ENCODE measurements around the gene CHPT1. TPM values are rescaled to one million over a fixed set of nuclear protein-coding genes. Genes with fewer than 3 reads are reported as not detected.

Gene CHPT1
- total and polyA plus RNA-seq, 2 of the 13 experiments (the other 11 are each of a cell fraction or from before 2014, with no cell fraction given) = 117 to 178 TPM

DNA sequence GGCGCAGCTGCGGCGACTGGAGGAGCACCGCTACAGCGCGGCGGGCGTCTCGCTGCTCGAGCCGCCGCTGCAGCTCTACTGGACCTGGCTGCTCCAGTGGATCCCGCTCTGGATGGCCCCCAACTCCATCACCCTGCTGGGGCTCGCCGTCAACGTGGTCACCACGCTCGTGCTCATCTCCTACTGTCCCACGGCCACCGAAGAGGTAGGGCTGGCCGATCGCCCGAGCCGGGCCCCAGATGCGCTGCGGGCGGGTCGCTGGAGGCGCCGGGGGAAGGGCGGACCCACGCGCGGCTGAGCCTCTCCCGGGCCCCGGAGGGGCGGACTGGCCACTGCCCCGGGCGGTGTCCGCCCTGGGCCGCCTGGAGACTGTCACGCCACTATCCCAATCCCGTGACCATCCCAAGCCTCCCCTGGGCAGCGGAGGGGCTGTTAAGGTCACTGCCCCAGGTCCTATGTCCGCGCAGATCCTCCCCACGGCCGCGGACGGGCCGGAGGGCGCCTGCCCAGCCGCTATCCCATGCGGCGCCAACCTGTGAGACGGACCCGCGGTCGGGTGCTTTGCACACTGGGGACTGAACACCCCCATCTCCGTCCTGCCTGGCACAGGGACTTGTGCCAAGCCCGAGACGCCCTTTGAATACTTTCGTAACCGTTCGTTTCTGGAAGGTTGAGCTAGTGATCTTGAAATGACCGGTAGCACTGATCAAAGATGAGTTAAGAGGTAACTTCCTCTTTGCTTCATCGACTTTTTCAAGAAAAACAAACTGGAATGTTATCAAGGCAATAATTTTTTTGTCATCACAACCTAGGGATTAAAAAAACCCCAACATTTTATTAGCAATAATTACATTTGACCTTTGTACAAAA lies 725 bp downstream of the CHPT1 start (continued):
- TF ChIP-seq, protein P1, sequence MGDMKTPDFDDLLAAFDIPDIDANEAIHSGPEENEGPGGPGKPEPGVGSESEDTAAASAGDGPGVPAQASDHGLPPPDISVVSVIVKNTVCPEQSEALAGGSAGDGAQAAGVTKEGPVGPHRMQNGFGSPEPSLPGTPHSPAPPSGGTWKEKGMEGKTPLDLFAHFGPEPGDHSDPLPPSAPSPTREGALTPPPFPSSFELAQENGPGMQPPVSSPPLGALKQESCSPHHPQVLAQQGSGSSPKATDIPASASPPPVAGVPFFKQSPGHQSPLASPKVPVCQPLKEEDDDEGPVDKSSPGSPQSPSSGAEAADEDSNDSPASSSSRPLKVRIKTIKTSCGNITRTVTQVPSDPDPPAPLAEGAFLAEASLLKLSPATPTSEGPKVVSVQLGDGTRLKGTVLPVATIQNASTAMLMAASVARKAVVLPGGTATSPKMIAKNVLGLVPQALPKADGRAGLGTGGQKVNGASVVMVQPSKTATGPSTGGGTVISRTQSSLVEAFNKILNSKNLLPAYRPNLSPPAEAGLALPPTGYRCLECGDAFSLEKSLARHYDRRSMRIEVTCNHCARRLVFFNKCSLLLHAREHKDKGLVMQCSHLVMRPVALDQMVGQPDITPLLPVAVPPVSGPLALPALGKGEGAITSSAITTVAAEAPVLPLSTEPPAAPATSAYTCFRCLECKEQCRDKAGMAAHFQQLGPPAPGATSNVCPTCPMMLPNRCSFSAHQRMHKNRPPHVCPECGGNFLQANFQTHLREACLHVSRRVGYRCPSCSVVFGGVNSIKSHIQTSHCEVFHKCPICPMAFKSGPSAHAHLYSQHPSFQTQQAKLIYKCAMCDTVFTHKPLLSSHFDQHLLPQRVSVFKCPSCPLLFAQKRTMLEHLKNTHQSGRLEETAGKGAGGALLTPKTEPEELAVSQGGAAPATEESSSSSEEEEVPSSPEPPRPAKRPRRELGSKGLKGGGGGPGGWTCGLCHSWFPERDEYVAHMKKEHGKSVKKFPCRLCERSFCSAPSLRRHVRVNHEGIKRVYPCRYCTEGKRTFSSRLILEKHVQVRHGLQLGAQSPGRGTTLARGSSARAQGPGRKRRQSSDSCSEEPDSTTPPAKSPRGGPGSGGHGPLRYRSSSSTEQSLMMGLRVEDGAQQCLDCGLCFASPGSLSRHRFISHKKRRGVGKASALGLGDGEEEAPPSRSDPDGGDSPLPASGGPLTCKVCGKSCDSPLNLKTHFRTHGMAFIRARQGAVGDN (CRISPR knock-in tag; IDR thresholded peaks at IDR 0.05) = peak; percentile 72
- TF ChIP-seq ZFP1 (CRISPR knock-in tag; IDR thresholded peaks at IDR 0.05) = no peak
- no peak for TF ChIP-seq ZNF768 (CRISPR knock-in tag; IDR thresholded peaks at IDR 0.05)
- TF ChIP-seq YEATS2 (CRISPR knock-in tag; IDR thresholded peaks at IDR 0.05; ENCODE audit: borderline replicate concordance) = no peak
- no peak for TF ChIP-seq CHCHD3 (CRISPR knock-in tag; IDR thresholded peaks at IDR 0.05)
- TF ChIP-seq HCFC1 (IDR thresholded peaks at IDR 0.05; ENCODE audit: low read depth, low read length) = no peak
- peak; percentile 46; the same call in 1 of the 2 replicates for TF ChIP-seq SP4 (CRISPR knock-in tag; IDR thresholded peaks at IDR 0.05)
- no peak; the same call in 1 of the 2 replicates for TF ChIP-seq ISL2 (CRISPR knock-in tag; IDR thresholded peaks at IDR 0.05)
- peak; percentile 75 for TF ChIP-seq RBM22 (optimal IDR thresholded peaks at IDR 0.05; ENCODE audit: low read length)
- TF ChIP-seq ZNF496 (CRISPR knock-in tag; IDR thresholded peaks at IDR 0.05; ENCODE audit: insufficient replicate concordance) = no peak
- TF ChIP-seq, protein P2, sequence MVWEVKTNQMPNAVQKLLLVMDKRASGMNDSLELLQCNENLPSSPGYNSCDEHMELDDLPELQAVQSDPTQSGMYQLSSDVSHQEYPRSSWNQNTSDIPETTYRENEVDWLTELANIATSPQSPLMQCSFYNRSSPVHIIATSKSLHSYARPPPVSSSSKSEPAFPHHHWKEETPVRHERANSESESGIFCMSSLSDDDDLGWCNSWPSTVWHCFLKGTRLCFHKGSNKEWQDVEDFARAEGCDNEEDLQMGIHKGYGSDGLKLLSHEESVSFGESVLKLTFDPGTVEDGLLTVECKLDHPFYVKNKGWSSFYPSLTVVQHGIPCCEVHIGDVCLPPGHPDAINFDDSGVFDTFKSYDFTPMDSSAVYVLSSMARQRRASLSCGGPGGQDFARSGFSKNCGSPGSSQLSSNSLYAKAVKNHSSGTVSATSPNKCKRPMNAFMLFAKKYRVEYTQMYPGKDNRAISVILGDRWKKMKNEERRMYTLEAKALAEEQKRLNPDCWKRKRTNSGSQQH (CRISPR knock-in tag; IDR thresholded peaks at IDR 0.05; ENCODE audit: low read depth) = no peak
- TF ChIP-seq GABPA (IDR thresholded peaks at IDR 0.05; ENCODE audit: low read depth, low read length) = no peak
- TF ChIP-seq GABPA (CRISPR knock-in tag; IDR thresholded peaks at IDR 0.05; ENCODE audit: low read depth) = no peak; the same call in 1 of the 2 replicates
- peak; percentile 23; the same call in 1 of the 2 replicates for TF ChIP-seq TBX2 (CRISPR knock-in tag; IDR thresholded peaks at IDR 0.05; ENCODE audit: borderline replicate concordance)
- no peak for TF ChIP-seq BORCS8-MEF2B (CRISPR knock-in tag; IDR thresholded peaks at IDR 0.05)
- TF ChIP-seq, protein P3, sequence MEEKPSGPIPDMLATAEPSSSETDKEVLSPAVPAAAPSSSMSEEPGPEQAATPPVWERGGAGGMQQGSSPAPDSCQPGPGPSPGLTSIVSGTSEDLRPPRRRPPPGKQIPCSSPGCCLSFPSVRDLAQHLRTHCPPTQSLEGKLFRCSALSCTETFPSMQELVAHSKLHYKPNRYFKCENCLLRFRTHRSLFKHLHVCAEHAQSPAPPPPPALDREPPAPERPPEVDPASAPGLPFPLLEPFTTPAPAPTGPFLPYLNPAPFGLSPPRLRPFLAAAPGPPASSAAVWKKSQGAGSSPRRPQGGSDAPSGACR (CRISPR knock-in tag; IDR thresholded peaks at IDR 0.05) = no peak
- no peak for TF ChIP-seq CC2D1A (CRISPR knock-in tag; IDR thresholded peaks at IDR 0.05)
- TF ChIP-seq ZNF136 (CRISPR knock-in tag; IDR thresholded peaks at IDR 0.05; ENCODE audit: low read depth) = 0 out of 2 replicates have a peak, but pooled peaks have one; percentile 35
- TF ChIP-seq, protein P4, sequence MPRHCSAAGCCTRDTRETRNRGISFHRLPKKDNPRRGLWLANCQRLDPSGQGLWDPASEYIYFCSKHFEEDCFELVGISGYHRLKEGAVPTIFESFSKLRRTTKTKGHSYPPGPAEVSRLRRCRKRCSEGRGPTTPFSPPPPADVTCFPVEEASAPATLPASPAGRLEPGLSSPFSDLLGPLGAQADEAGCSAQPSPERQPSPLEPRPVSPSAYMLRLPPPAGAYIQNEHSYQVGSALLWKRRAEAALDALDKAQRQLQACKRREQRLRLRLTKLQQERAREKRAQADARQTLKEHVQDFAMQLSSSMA (CRISPR knock-in tag; IDR thresholded peaks at IDR 0.05) = no peak
- TF ChIP-seq ZNF441 (CRISPR knock-in tag; IDR thresholded peaks at IDR 0.05; ENCODE audit: borderline replicate concordance) = no peak
- TF ChIP-seq ADNP (CRISPR knock-in tag; IDR thresholded peaks at IDR 0.05) = no peak
- TF ChIP-seq, protein P5, sequence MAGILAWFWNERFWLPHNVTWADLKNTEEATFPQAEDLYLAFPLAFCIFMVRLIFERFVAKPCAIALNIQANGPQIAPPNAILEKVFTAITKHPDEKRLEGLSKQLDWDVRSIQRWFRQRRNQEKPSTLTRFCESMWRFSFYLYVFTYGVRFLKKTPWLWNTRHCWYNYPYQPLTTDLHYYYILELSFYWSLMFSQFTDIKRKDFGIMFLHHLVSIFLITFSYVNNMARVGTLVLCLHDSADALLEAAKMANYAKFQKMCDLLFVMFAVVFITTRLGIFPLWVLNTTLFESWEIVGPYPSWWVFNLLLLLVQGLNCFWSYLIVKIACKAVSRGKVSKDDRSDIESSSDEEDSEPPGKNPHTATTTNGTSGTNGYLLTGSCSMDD (CRISPR knock-in tag; IDR thresholded peaks at IDR 0.05) = no peak
- 0 out of 3 replicates have a peak, but pooled peaks have one; percentile 10 for TF ChIP-seq MXI1 (IDR thresholded peaks at IDR 0.05; ENCODE audit: borderline replicate concordance, low read depth, low read length)
